Heart right ventricle (tissue), 16 donors: Measurements from ENCODE around the gene THSD4. TPM values are rescaled to one million over a fixed set of nuclear protein-coding genes. Genes with fewer than 3 reads are reported as not detected.

Source experiments
- ATAC-seq, 8 donors: fragments of 200-7000 bp; cut with Tn5 transposase; one replicate each; pipeline ENCODE4 v1.9.1; 2020; ENCODE audit warnings: mild to moderate bottlenecking in 8 of 8, moderate library complexity in 8 of 8, moderate number of reproducible peaks in 1 of 8
- DNase-seq, 2 donors: peaks; one replicate each; pipeline ENCODE4 v3.0.0-alpha.2; 2020
- H3K27ac ChIP-seq, 10 donors: fragments of 200-600 bp; sonication (generic) in 2 of 10; one replicate each; pipeline versions ENCODE4 v1.5.0 to v1.8.0; 2020 to 2022; ENCODE audit warnings: mild to moderate bottlenecking in 3 of 10
- H3K27me3 ChIP-seq, 7 donors: fragments of 200-600 bp; one replicate each; pipeline ENCODE4 v1.8.0; 2021 to 2022; ENCODE audit warnings: mild to moderate bottlenecking in 2 of 7
- H3K36me3 ChIP-seq, 9 donors: fragments of 200-600 bp; sonication (generic) in 1 of 9; one replicate each; pipeline versions ENCODE4 v1.5.0 to v1.8.0; 2020 to 2022; ENCODE audit warnings: mild to moderate bottlenecking in 2 of 9
- H3K4me1 ChIP-seq, 9 donors: fragments of 200-600 bp; sonication (generic) in 1 of 9; one replicate each; pipeline versions ENCODE4 v1.5.0 to v1.8.0; 2020 to 2022; ENCODE audit warnings: mild to moderate bottlenecking in 4 of 9
- H3K4me3 ChIP-seq, 10 donors: fragments of 200-600 bp; sonication (generic) in 2 of 10; one replicate each; pipeline versions ENCODE4 v1.5.0 to v1.8.0; 2020 to 2022; ENCODE audit warnings: mild to moderate bottlenecking in 7 of 10, moderate library complexity in 2 of 10
- H3K9me3 ChIP-seq, 11 donors: fragments of 200-600 bp in 10 of 11; sonication (generic) in 2 of 11; one replicate each; pipeline versions ENCODE4 v1.5.0 to v1.8.0; 2013 to 2022; ENCODE audit warnings: mild to moderate bottlenecking in 2 of 11, control low read depth in 1 of 11, moderate library complexity in 1 of 11
- CTCF ChIP-seq, 9 donors: fragments of 200-600 bp; sonication (generic) in 2 of 9; IDR thresholded peaks; one replicate each; pipeline versions ENCODE4 v1.5.0 to v1.8.0; 2021 to 2022; ENCODE audit warnings: antibody characterized with exemption in 9 of 9, mild to moderate bottlenecking in 5 of 9, moderate library complexity in 1 of 9
- WGBS, 2 donors: extraction: QIAGEN DNeasy Blood & Tissue Kit; methylation state at CpG; one replicate each; pipeline ENCODE4 v1.1.7; 2013; ENCODE audit warnings: inconsistent platforms in 1 of 2; 5-methylcytosine and 5-hydroxymethylcytosine counted together
- intact Hi-C, 10 donors: fragments of 100-400 bp; cut with DNase I; formaldehyde crosslinking; loops; one replicate each; pipeline versions ENCODE4 v1.11.1 to v1.14.2; 2022
- polyA plus RNA-seq, 2 donors: library from polyadenylated mRNA; stranded (reverse); fragments of 200-250 nt; gene quantifications; one replicate each; pipeline ENCODE4 v1.2.3, GENCODE V29; 2013
- total RNA-seq, 10 donors: library from RNA; stranded (reverse); fragmentation: NEBNext Ultra II Directional in 3 of 10; extraction: Animal tissue kit (Norgen Biotek cat#: 25700) in 3 of 10; gene quantifications; one replicate each; pipeline versions ENCODE4 v1.2.1 to v1.2.4, GENCODE V29; 2021 to 2023
- donor health status: Arrhythmogenic right ventricular cardiomyopathy.
- donor health status: ischemic (EF 13 %, LVEDD 7.1; RV severe dilation, severe dysfunction).
- donor health status: healthy with polysubstance abuse.
- donor health status: DM: no; HTN: yes; CAD: no.
- donor health status: DM: no; HTN: no; CAD: no.
- donor health status: ischemic (EF 25% LVEDD 6.9; RV normal size, moderate dysfunction).
- donor health status: ischemic (EF 25% LVEDD 5.7; RV mildly dilated, moderate dysfunction).
- donor health status: healthy.
- donor health status: DM: yes; HTN: yes; CAD: no.
- donor health status: Ischemic cardiomyopathy.
- donor health status: ischemic (EF 35%, LVEDD 5.7; RV mildly dilated, moderate dysfunction).
- donor health status: nonischemic (EF 11% LVEDD 7.7; RV severe dilation, severe dysfunction).
- donor health status: DM: yes; HTN: yes; CAD: no.
- donor health status: PGD.
- donor health status: ischemic (EF 29% LVEDD 5.4; RV normal size, mild dysfunction).
- donor health status: nonischemic (EF 23%, LVEDD 6.1; RV moderate dilation, normal function).

Gene THSD4
- total and polyA plus RNA-seq, 12 donors, result 20.8 to 212 (median 139) TPM

GRCh38 chr15:71729319-71729718, 614.0 kb downstream of the THSD4 start:
- WGBS, 2 donors, result 59 to 72% methylated on average over 2 of the region's 2 CpGs
- Histone ChIP-seq H3K27ac (peak overlapping the region in 2 of 10 donors; percentile 41 to 42), H3K4me1 (peaks cover 0 to 35% (median 10%) of the 10 kb centered on the region in 9 donors), H3K9me3 (no peaks in the 10 kb centered on the region), H3K27me3 (no peaks in the 10 kb centered on the region), H3K36me3 (peaks cover 0 to 11% (median 0%) of the 10 kb centered on the region in 9 donors), H3K4me3 (no peak overlapping the region)
- DNase-seq (no peak), ATAC-seq (no peak)
- TF ChIP-seq CTCF (IDR thresholded peaks at IDR 0.05), result no peak
- intact Hi-C loops, result loop anchor here in 3 of 10 donors (5.0 to 10.0 kb wide), 3 partner anchors 152 to 157 kb away; no protein-coding TSS in a partner anchor

- peak in 1 of 2 donors; percentile 64 for DNase-seq
- peak overlapping the region in 5 of 10 donors; percentile 5 to 52 (median 42) for H3K27ac ChIP-seq
- H3K27me3 ChIP-seq, result no peaks in the 10 kb centered on the region
- no peaks in the 10 kb centered on the region for H3K9me3 ChIP-seq
- WGBS, 2 donors, result 39 to 41% methylated on average over 15 of the region's 15 CpGs
- H3K4me3 ChIP-seq, result no peak overlapping the region
- intact Hi-C loops, result loop anchor here (1.0 to 10.0 kb wide), 12 partner anchors 73 to 283 kb away; no protein-coding TSS in a partner anchor
- peak; percentile 47 to 89 (median 80) for TF ChIP-seq CTCF (IDR thresholded peaks at IDR 0.05)
- H3K36me3 ChIP-seq, result peaks cover 0 to 11% (median 0%) of the 10 kb centered on the region in 9 donors
- ATAC-seq, result peak; percentile 76 to 89 (median 84)
- H3K4me1 ChIP-seq, result peaks cover 0 to 39% (median 10%) of the 10 kb centered on the region in 9 donors
These were observed 615.2 kb downstream of the THSD4 start for GRCh38 chr15:71730277-71731144.

- TF ChIP-seq CTCF (IDR thresholded peaks at IDR 0.05), result no peak
- Histone ChIP-seq H3K9me3 (no peaks in the 10 kb centered on the region), H3K27me3 (no peaks in the 10 kb centered on the region), H3K4me3 (no peak overlapping the region), H3K27ac (no peak overlapping the region), H3K36me3 (peaks cover 0 to 12% (median 0%) of the 10 kb centered on the region in 9 donors), H3K4me1 (peaks cover 0 to 44% (median 10%) of the 10 kb centered on the region in 9 donors)
- ATAC-seq (no peak), DNase-seq (no peak)
- WGBS, 2 donors, result 55 to 58% methylated on average over 2 of the region's 2 CpGs
- intact Hi-C loops, result loop anchor here in 7 of 10 donors (5.0 to 10.0 kb wide), 8 partner anchors 75 to 285 kb away; no protein-coding TSS in a partner anchor
These were observed 617.4 kb downstream of the THSD4 start for GRCh38 chr15:71732636-71733035.

GRCh38 chr15:71733122-71733521, 617.9 kb downstream of the THSD4 start:
- no peak for ATAC-seq
- no peak for DNase-seq
- Histone ChIP-seq H3K36me3 (peaks cover 0 to 16% (median 0%) of the 10 kb centered on the region in 9 donors), H3K9me3 (no peaks in the 10 kb centered on the region), H3K4me1 (peaks cover 0 to 44% (median 10%) of the 10 kb centered on the region in 9 donors), H3K27me3 (no peaks in the 10 kb centered on the region), H3K27ac (no peak overlapping the region), H3K4me3 (no peak overlapping the region)
- intact Hi-C loops, result loop anchor here in 7 of 10 donors (5.0 to 10.0 kb wide), 8 partner anchors 76 to 286 kb away; no protein-coding TSS in a partner anchor
- WGBS, 2 donors, result 90 to 97% methylated on average over 1 of the region's 1 CpG
- TF ChIP-seq CTCF (IDR thresholded peaks at IDR 0.05), result no peak
